GM19043 (cell line): ENCODE measurements around the gene DOCK6.

Experiments
- ATAC-seq: cut with Tn5 transposase; IDR thresholded peaks from one replicate; pipeline ENCODE4 v1.9.1; 2021; ENCODE audit warnings: low read depth; ENCODE audit not compliant: unreplicated experiment

DOCK6 gene

GRCh38 chr19:11251217-11251616 lies 11.1 kb downstream of the DOCK6 start:
- ATAC-seq: no peak

GRCh38 chr19:11248852-11249251 lies 13.5 kb downstream of the DOCK6 start:
- no peak for ATAC-seq

- ATAC-seq: no peak
Measured at GRCh38 chr19:11247934-11248333, 14.4 kb downstream of the DOCK6 start.

- no peak for ATAC-seq
Measured at GRCh38 chr19:11247391-11247790, 14.9 kb downstream of the DOCK6 start.

GRCh38 chr19:11246941-11247340 lies 15.4 kb downstream of the DOCK6 start:
- ATAC-seq: no peak

- no peak for ATAC-seq
Measured at GRCh38 chr19:11244846-11245589, 17.3 kb downstream of the DOCK6 start.

- ATAC-seq: no peak
Measured at GRCh38 chr19:11243798-11244169, 18.5 kb downstream of the DOCK6 start.

- no peak for ATAC-seq
Measured at GRCh38 chr19:11242864-11243797, 19.2 kb downstream of the DOCK6 start.

- ATAC-seq: no peak
Measured at GRCh38 chr19:11242025-11242424, 20.3 kb downstream of the DOCK6 start.

- no peak for ATAC-seq
Measured at GRCh38 chr19:11240008-11240444, 22.3 kb downstream of the DOCK6 start.

GRCh38 chr19:11239377-11240000 lies 22.8 kb downstream of the DOCK6 start, which contains the start of gene ANGPTL8:
Gene ANGPTL8 (plus strand): TSS chr19:11239619. CDS start chr19:11239638, 19 bp downstream.
- ATAC-seq: no peak

GRCh38 chr19:11238781-11239376 lies 23.4 kb downstream of the DOCK6 start:
- no peak for ATAC-seq

GRCh38 chr19:11238041-11238440 lies 24.3 kb downstream of the DOCK6 start:
- ATAC-seq: no peak

- ATAC-seq: no peak
Measured at GRCh38 chr19:11237321-11237720, 25.0 kb downstream of the DOCK6 start.

GRCh38 chr19:11236324-11237301 lies 25.7 kb downstream of the DOCK6 start:
- no peak for ATAC-seq

- no peak for ATAC-seq
Measured at GRCh38 chr19:11234486-11235075, 27.7 kb downstream of the DOCK6 start.

GRCh38 chr19:11233073-11233472 lies 29.3 kb downstream of the DOCK6 start:
- no peak for ATAC-seq

- ATAC-seq: no peak
Measured at GRCh38 chr19:11232555-11232954, 29.8 kb downstream of the DOCK6 start.
